Measurements from ENCODE around the gene ATP5ME. TPM values are rescaled to one million over a fixed set of nuclear protein-coding genes. Genes with fewer than 3 reads are reported as not detected.

The ATP5ME gene
- total and polyA plus RNA-seq, 11 donors: 210 to 2,413 (median 800) TPM

- H3K4me3 ChIP-seq: no peak overlapping the region
- peaks cover 0 to 12% (median 0%) of the 10 kb centered on the region in 9 donors for H3K36me3 ChIP-seq
- intact Hi-C loops (cut with DNase I): no loop called here
- 86 to 91% (median 87%) methylated on average over 13 of the region's 13 CpGs for WGBS, 4 donors
- H3K9me3 ChIP-seq: no peaks in the 10 kb centered on the region
- H3K4me1 ChIP-seq: peaks cover 5 to 34% (median 17%) of the 10 kb centered on the region in 12 donors
- H3K27me3 ChIP-seq: no peaks in the 10 kb centered on the region
- no peak for ATAC-seq
- no peak for DNase-seq
- TF ChIP-seq CTCF (IDR thresholded peaks at IDR 0.05) (no peak), POLR2A (IDR thresholded peaks at IDR 0.05) (no peak)
- H3K27ac ChIP-seq: no peak overlapping the region
Measured at GRCh38 chr4:710916-711315, 36.8 kb upstream of the ATP5ME start.

DNA sequence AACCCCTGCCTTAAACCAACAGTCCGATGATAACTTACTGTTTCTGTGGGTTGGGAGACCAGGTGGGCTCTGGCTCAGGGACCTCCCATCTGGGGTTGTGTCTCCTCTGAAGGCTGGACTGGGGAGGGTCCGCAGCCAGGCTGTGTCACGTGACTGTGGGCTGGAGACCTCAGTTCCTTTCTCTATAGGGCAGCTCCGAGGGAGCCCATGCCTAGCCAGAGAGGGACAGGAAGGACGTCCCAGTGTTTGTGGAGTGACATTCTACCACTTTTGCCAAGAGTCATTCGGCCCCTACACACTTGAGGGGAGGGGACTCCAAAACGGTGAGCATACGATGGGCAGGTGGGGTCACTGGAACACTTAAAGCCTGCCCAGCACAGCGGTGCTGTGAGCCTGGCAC lies 36.0 kb upstream of the ATP5ME start:
- DNase-seq: peak in 1 of 5 donors; percentile 12
- Histone ChIP-seq H3K27me3 (no peaks in the 10 kb centered on the region), H3K4me1 (peaks cover 5 to 37% (median 18%) of the 10 kb centered on the region in 12 donors), H3K9me3 (no peaks in the 10 kb centered on the region), H3K36me3 (peaks cover 0 to 12% (median 0%) of the 10 kb centered on the region in 9 donors), H3K27ac (no peak overlapping the region), H3K4me3 (no peak overlapping the region)
- WGBS, 4 donors: 67 to 73% (median 71%) methylated on average over 7 to 9 of the region's 9 CpGs
- intact Hi-C loops (cut with DNase I): no loop called here
- ATAC-seq: no peak
- TF ChIP-seq CTCF (IDR thresholded peaks at IDR 0.05): no peak
- no peak for TF ChIP-seq POLR2A (IDR thresholded peaks at IDR 0.05)

GRCh38 chr4:709348-709747 lies 35.3 kb upstream of the ATP5ME start:
- Histone ChIP-seq H3K27me3 (no peaks in the 10 kb centered on the region), H3K4me1 (peaks cover 5 to 36% (median 19%) of the 10 kb centered on the region in 12 donors), H3K36me3 (peaks cover 0 to 9% (median 0%) of the 10 kb centered on the region in 9 donors), H3K27ac (no peak overlapping the region), H3K4me3 (no peak overlapping the region), H3K9me3 (no peaks in the 10 kb centered on the region)
- intact Hi-C loops (cut with DNase I): no loop called here
- 93 to 97% (median 96%) methylated on average over 6 of the region's 6 CpGs for WGBS, 4 donors
- ATAC-seq (no peak), DNase-seq (no peak)
- no peak for TF ChIP-seq CTCF (IDR thresholded peaks at IDR 0.05)
- no peak for TF ChIP-seq POLR2A (IDR thresholded peaks at IDR 0.05)

DNA sequence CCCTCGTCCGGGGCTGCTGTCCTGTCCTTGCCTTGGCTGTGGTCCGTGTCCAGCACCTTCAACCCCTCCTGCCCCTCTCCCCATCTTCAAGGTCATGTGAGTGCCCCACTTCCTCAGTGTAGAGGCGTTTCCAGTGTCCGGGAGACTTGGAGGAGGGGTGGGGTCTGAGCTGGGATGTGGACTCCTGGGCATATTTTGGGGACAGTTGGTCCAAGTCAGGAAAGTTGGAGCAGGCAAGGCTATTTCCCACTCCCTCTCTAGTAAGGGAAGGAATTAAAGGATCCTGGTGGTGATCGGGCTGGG lies 34.5 kb upstream of the ATP5ME start:
- Histone ChIP-seq H3K4me3 (no peak overlapping the region), H3K36me3 (peaks cover 0 to 3% (median 0%) of the 10 kb centered on the region in 9 donors), H3K27me3 (no peaks in the 10 kb centered on the region), H3K27ac (no peak overlapping the region), H3K4me1 (peaks cover 5 to 36% (median 19%) of the 10 kb centered on the region in 12 donors), H3K9me3 (no peaks in the 10 kb centered on the region)
- ATAC-seq (no peak), DNase-seq (no peak)
- WGBS, 4 donors: 66 to 78% (median 72%) methylated on average over 6 of the region's 6 CpGs
- no peak for TF ChIP-seq POLR2A (IDR thresholded peaks at IDR 0.05)
- no peak for TF ChIP-seq CTCF (IDR thresholded peaks at IDR 0.05)
- intact Hi-C loops (cut with DNase I): no loop called here

Data from heart left ventricle (tissue), 16 donors.